H1 (cell line): ENCODE data around the gene CBLN3.

ENCODE experiments used
- CBX5 ChIP-seq: fragments of 300-800, 300-1000 bp; sonication (generic); IDR thresholded peaks from 2 replicates; pipeline ENCODE4 v1.7.1; 2016; ENCODE audit warnings: antibody characterized with exemption, low read length, low read depth
- EZH2 ChIP-seq: fragments of 200-600 bp; sonication (generic); IDR thresholded peaks from 2 replicates; pipeline ENCODE4 v1.7.1; 2012; ENCODE audit warnings: low read depth, mild to moderate bottlenecking, moderate library complexity, low read length, inconsistent platforms; ENCODE audit not compliant: severe bottlenecking
- POLR2A ChIP-seq, 2 experiments: IDR thresholded peaks; 1 replicate in 1 of 2; 2 replicates in 1 of 2; pipeline ENCODE4 v1.6.1; 2011; ENCODE audit warnings: low read depth in 2 of 2, low read length in 2 of 2, mild to moderate bottlenecking in 2 of 2; ENCODE audit errors: control extremely low read depth in 1 of 2
- POLR2AphosphoS5 ChIP-seq: IDR thresholded peaks from 2 replicates; pipeline ENCODE4 v1.6.1; 2011; ENCODE audit warnings: low read depth, low read length
- SUZ12 ChIP-seq: fragments of 200-600 bp; sonication (generic); IDR thresholded peaks from 2 replicates; pipeline ENCODE4 v1.6.1; 2012; ENCODE audit warnings: mild to moderate bottlenecking, inconsistent platforms, low read length, moderate library complexity, mixed read lengths
- YY1 ChIP-seq: IDR thresholded peaks from 2 replicates; pipeline ENCODE4 v1.6.1; 2011; ENCODE audit warnings: low read depth, mild to moderate bottlenecking, low read length

GRCh38 chr14:24426150-24426911 lies 3.1 kb downstream of the CBLN3 start:
- TF ChIP-seq EZH2 (no peak), POLR2A (IDR thresholded peaks at IDR 0.05; ENCODE audit: control extremely low read depth in 1 of 2, low read depth in 2 of 2, low read length in 2 of 2) (no peak), POLR2AphosphoS5 (no peak), SUZ12 (no peak), CBX5 (no peak), YY1 (no peak)
